Measurements from ENCODE around the gene CASTOR1.

DNA sequence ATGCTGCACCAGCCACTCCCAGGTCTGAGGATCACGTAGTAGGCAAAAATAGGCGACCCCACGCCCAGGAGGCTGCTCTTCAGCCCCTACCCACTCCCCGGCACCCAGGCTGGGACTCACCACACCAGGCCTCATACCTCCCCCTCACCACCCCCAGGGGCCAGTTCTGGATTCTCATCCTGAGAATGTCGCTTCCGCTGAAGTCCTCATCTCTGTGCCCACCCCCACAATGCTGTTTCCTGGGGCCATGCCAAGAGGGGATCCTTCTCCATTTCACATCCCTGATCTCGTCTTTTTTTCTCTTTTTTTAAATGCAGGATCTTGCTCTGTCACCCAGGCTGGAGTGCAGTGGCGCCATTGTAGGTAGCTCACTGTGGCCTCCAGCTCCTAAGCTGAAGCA, 21.0 kb downstream of the CASTOR1 start:
- TF ChIP-seq MYC (IDR thresholded peaks at IDR 0.05; ENCODE audit: low read depth, low read length), result no peak
- TF ChIP-seq, protein P1, sequence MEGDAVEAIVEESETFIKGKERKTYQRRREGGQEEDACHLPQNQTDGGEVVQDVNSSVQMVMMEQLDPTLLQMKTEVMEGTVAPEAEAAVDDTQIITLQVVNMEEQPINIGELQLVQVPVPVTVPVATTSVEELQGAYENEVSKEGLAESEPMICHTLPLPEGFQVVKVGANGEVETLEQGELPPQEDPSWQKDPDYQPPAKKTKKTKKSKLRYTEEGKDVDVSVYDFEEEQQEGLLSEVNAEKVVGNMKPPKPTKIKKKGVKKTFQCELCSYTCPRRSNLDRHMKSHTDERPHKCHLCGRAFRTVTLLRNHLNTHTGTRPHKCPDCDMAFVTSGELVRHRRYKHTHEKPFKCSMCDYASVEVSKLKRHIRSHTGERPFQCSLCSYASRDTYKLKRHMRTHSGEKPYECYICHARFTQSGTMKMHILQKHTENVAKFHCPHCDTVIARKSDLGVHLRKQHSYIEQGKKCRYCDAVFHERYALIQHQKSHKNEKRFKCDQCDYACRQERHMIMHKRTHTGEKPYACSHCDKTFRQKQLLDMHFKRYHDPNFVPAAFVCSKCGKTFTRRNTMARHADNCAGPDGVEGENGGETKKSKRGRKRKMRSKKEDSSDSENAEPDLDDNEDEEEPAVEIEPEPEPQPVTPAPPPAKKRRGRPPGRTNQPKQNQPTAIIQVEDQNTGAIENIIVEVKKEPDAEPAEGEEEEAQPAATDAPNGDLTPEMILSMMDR (IDR thresholded peaks at IDR 0.05; ENCODE audit: extremely low read depth in 1 of 2, insufficient read depth in 1 of 2, low read depth in 1 of 2, low read length in 2 of 2), result no peak
- TF ChIP-seq, protein P2, sequence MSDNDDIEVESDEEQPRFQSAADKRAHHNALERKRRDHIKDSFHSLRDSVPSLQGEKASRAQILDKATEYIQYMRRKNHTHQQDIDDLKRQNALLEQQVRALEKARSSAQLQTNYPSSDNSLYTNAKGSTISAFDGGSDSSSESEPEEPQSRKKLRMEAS (IDR thresholded peaks at IDR 0.05; ENCODE audit: insufficient read depth, insufficient read length), result no peak
- TF ChIP-seq EZH2 (IDR thresholded peaks at IDR 0.05; ENCODE audit: borderline replicate concordance, low read depth, low read length, severe bottlenecking), result no peak
- TF ChIP-seq POLR2A (IDR thresholded peaks at IDR 0.05; ENCODE audit: low read depth, low read length), result no peak
- TF ChIP-seq POLR2AphosphoS5 (IDR thresholded peaks at IDR 0.05; ENCODE audit: insufficient read depth, low read depth, low read length), result no peak
- no peak for TF ChIP-seq FOS (IDR thresholded peaks at IDR 0.05; ENCODE audit: borderline replicate concordance, insufficient read depth, low read length)
- TF ChIP-seq GATA2 (IDR thresholded peaks at IDR 0.05; ENCODE audit: insufficient read depth, insufficient read length, low read depth, low read length), result no peak
- no peak for TF ChIP-seq JUN (IDR thresholded peaks at IDR 0.05; ENCODE audit: borderline replicate concordance, insufficient read depth, insufficient read length, low read depth)

All from endothelial cell of umbilical vein (primary cell).